ENCODE data around the gene PDK3. TPM values are rescaled to one million over a fixed set of nuclear protein-coding genes. Genes with fewer than 3 reads are reported as not detected.

PDK3 gene
- total RNA-seq, 2 experiments from 2014 or later: 32.1 to 32.4 TPM

- POLR2A ChIA-PET: no interaction called here
- H3K36me3 Mint-ChIP-seq: peaks cover 3% of the 10 kb centered on the region
- H3K9me3 Mint-ChIP-seq: no peaks in the 10 kb centered on the region
- no peaks in the 10 kb centered on the region for H3K27me3 Mint-ChIP-seq
- DNase-seq: no peak
- H3K27ac Mint-ChIP-seq: no peak overlapping the region
- ATAC-seq (ENCODE audit: low read depth): no peak
- no peak overlapping the region for H3K4me3 Mint-ChIP-seq
- H3K4me1 Mint-ChIP-seq: peaks cover 20% of the 10 kb centered on the region
Observed at GRCh38 chrX:24491741-24492140, 26.7 kb downstream of the PDK3 start.

DNA sequence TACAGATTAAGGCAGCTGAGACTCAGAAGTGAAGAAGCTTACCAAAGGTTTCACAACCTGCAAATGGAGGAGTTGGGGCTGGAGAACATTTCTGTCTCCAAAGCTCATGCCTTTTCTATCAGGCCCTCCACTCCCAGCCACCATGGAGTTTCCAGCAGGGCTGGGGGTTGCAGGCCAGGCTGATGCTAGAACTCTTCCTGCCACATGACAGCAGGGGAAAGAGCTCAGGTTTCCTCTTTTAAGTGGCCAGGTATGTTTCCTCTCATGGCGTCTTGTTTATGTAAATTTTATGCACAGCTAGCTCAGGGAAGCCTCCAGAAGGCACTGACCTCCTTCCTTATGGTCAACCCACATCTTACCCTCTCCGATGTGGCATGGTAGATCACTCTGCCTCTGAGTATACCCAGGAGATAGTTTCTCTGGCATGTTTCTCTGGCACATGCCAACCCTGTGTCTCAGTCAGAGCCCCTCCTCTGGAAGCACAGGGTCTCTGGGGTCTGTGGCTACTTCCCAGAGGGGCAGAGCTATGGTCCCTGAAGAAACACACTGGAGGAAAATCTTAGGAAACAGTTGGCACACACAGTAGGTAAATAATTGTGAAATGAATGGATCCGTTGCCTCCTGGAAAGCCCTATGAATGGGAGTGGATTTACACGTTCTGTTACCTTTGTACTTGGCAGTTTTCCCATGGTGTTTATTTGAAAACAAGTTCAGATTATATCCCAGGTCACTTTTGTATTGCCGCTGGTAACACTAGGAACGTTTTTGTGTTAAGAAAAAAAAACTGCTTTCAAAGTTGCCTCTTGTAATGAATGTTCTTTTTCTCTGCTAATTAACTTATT lies 28.9 kb downstream of the PDK3 start:
- no peaks in the 10 kb centered on the region for H3K27me3 Mint-ChIP-seq
- ATAC-seq (ENCODE audit: low read depth) (peak; percentile 81), DNase-seq (no peak)
- H3K27ac Mint-ChIP-seq: peak overlapping the region; percentile 72
- peak overlapping the region; percentile 57 for H3K4me3 Mint-ChIP-seq
- peaks cover 28% of the 10 kb centered on the region for H3K4me1 Mint-ChIP-seq
- POLR2A ChIA-PET: interaction anchor here (1.0 kb wide), 2 partner anchors 13 to 15 kb away, joined by 3 to 6 read pairs; no protein-coding TSS in a partner anchor
- H3K9me3 Mint-ChIP-seq: no peaks in the 10 kb centered on the region
- H3K36me3 Mint-ChIP-seq: peaks cover 3% of the 10 kb centered on the region

GRCh38 chrX:24494647-24495075 lies 29.6 kb downstream of the PDK3 start:
- Mint-ChIP-seq H3K36me3 (peaks cover 3% of the 10 kb centered on the region), H3K4me1 (peaks cover 28% of the 10 kb centered on the region), H3K4me3 (peak overlapping the region; percentile 57), H3K27me3 (no peaks in the 10 kb centered on the region), H3K27ac (peak overlapping the region; percentile 72), H3K9me3 (no peaks in the 10 kb centered on the region)
- POLR2A ChIA-PET: interaction anchor here (1.0 to 1.2 kb wide), 2 partner anchors 15 to 30 kb away, joined by 3 to 4 read pairs; partner anchors contain the start of gene PDK3
- no peak for ATAC-seq (ENCODE audit: low read depth)
- no peak for DNase-seq

GRCh38 chrX:24495700-24496099 lies 30.6 kb downstream of the PDK3 start:
- POLR2A ChIA-PET: interaction anchor here (1.2 kb wide), 1 partner anchor 31 kb away, joined by 4 read pairs; the partner anchor contains the start of gene PDK3

GRCh38 chrX:24498181-24498580 lies 33.1 kb downstream of the PDK3 start:
- Mint-ChIP-seq H3K9me3 (no peaks in the 10 kb centered on the region), H3K4me3 (no peak overlapping the region), H3K36me3 (peaks cover 5% of the 10 kb centered on the region), H3K4me1 (peaks cover 24% of the 10 kb centered on the region), H3K27ac (peak overlapping the region; percentile 63), H3K27me3 (no peaks in the 10 kb centered on the region)
- POLR2A ChIA-PET: interaction anchor here (1.1 to 1.2 kb wide), 2 partner anchors 33 to 102 kb away, joined by 3 to 5 read pairs; partner anchors contain the start of gene PDK3
- DNase-seq (no peak), ATAC-seq (ENCODE audit: low read depth) (peak; percentile 37)

More at GRCh38 chrX:24495700-24496099, 30.6 kb downstream of the PDK3 start:
- DNase-seq: no peak
- no peak overlapping the region for H3K27ac Mint-ChIP-seq
- H3K4me3 Mint-ChIP-seq: no peak overlapping the region
- H3K4me1 Mint-ChIP-seq: peaks cover 28% of the 10 kb centered on the region
- no peaks in the 10 kb centered on the region for H3K27me3 Mint-ChIP-seq
- H3K36me3 Mint-ChIP-seq: peaks cover 5% of the 10 kb centered on the region
- H3K9me3 Mint-ChIP-seq: no peaks in the 10 kb centered on the region
- ATAC-seq (ENCODE audit: low read depth): no peak

DNA sequence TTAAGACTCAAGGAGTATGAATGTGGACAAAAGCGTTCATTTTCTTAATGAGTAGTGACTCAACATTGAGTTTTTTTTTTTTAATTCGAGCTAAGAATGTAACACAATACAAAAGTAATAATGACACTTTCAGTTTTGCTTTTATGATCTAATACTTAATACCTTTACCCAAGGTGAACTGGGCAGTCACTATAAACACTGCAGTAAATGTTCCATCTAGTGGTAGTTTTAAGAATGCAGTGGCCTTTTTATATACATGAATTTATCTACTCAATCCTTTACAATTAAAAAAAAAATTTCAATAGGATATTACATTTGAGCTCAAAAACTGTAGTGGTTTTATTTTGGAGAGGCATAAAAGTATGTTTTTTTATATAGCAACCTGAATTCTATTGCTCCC lies 33.9 kb downstream of the PDK3 start:
- POLR2A ChIA-PET: interaction anchor here (1.1 to 1.2 kb wide), 2 partner anchors 34 to 103 kb away, joined by 3 to 5 read pairs; partner anchors contain the start of gene PDK3
- no peaks in the 10 kb centered on the region for H3K9me3 Mint-ChIP-seq
- H3K4me3 Mint-ChIP-seq: peak overlapping the region; percentile 13
- peak overlapping the region; percentile 63 for H3K27ac Mint-ChIP-seq
- DNase-seq: no peak
- H3K27me3 Mint-ChIP-seq: no peaks in the 10 kb centered on the region
- peaks cover 17% of the 10 kb centered on the region for H3K4me1 Mint-ChIP-seq
- peaks cover 5% of the 10 kb centered on the region for H3K36me3 Mint-ChIP-seq
- ATAC-seq (ENCODE audit: low read depth): peak; percentile 68

- no peaks in the 10 kb centered on the region for H3K9me3 Mint-ChIP-seq
- peaks cover 18% of the 10 kb centered on the region for H3K36me3 Mint-ChIP-seq
- ATAC-seq (ENCODE audit: low read depth): no peak
- POLR2A ChIA-PET: no interaction called here
- no peak overlapping the region for H3K4me3 Mint-ChIP-seq
- no peak for DNase-seq
- H3K4me1 Mint-ChIP-seq: peaks cover 7% of the 10 kb centered on the region
- no peaks in the 10 kb centered on the region for H3K27me3 Mint-ChIP-seq
- H3K27ac Mint-ChIP-seq: peak overlapping the region; percentile 52
Observed at GRCh38 chrX:24506082-24506481, 41.0 kb downstream of the PDK3 start.

- Mint-ChIP-seq H3K4me1 (peaks cover 10% of the 10 kb centered on the region), H3K9me3 (no peaks in the 10 kb centered on the region), H3K27ac (no peak overlapping the region), H3K4me3 (no peak overlapping the region), H3K27me3 (no peaks in the 10 kb centered on the region), H3K36me3 (peaks cover 25% of the 10 kb centered on the region)
- ATAC-seq (ENCODE audit: low read depth) (no peak), DNase-seq (no peak)
- POLR2A ChIA-PET: no interaction called here
Observed at GRCh38 chrX:24508375-24508774, 43.3 kb downstream of the PDK3 start.

- no peaks in the 10 kb centered on the region for H3K27me3 Mint-ChIP-seq
- no peak for DNase-seq
- H3K4me1 Mint-ChIP-seq: peaks cover 4% of the 10 kb centered on the region
- H3K4me3 Mint-ChIP-seq: no peak overlapping the region
- H3K36me3 Mint-ChIP-seq: peaks cover 17% of the 10 kb centered on the region
- POLR2A ChIA-PET: no interaction called here
- no peak for ATAC-seq (ENCODE audit: low read depth)
- H3K27ac Mint-ChIP-seq: no peak overlapping the region
- no peaks in the 10 kb centered on the region for H3K9me3 Mint-ChIP-seq
Observed at GRCh38 chrX:24513416-24513815, 48.3 kb downstream of the PDK3 start.

GRCh38 chrX:24515447-24515846 lies 50.4 kb downstream of the PDK3 start:
- DNase-seq (no peak), ATAC-seq (ENCODE audit: low read depth) (no peak)
- Mint-ChIP-seq H3K27me3 (no peaks in the 10 kb centered on the region), H3K36me3 (peaks cover 13% of the 10 kb centered on the region), H3K9me3 (no peaks in the 10 kb centered on the region), H3K4me3 (no peak overlapping the region), H3K27ac (no peak overlapping the region), H3K4me1 (peaks cover 4% of the 10 kb centered on the region)
- POLR2A ChIA-PET: no interaction called here

GRCh38 chrX:24520472-24520871 lies 55.4 kb downstream of the PDK3 start:
- Mint-ChIP-seq H3K4me1 (no peaks in the 10 kb centered on the region), H3K36me3 (peaks cover 2% of the 10 kb centered on the region), H3K27me3 (no peaks in the 10 kb centered on the region), H3K27ac (no peak overlapping the region), H3K4me3 (no peak overlapping the region), H3K9me3 (no peaks in the 10 kb centered on the region)
- ATAC-seq (ENCODE audit: low read depth): no peak
- no peak for DNase-seq
- POLR2A ChIA-PET: no interaction called here

DNA sequence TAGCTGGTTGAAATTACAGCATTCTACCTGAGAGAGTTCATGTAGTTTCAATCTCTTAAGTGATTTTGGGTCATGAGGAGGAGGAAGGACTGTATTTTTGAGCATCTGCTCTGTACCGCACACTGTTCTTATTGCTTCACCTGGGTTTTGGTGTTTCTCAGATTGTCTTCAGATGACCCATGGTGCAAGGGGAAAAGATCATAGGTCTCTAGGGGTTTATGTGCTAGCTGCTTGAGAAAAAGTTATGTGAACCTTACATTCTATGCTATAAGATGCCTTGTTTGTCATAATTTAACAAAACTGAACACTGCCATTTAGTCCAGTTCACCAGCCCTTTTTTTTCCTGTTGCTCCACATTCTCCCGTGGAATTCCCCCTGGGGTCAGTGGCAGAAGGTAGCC lies 60.4 kb downstream of the PDK3 start:
- Mint-ChIP-seq H3K4me3 (no peak overlapping the region), H3K36me3 (peaks cover 4% of the 10 kb centered on the region), H3K9me3 (no peaks in the 10 kb centered on the region), H3K4me1 (no peaks in the 10 kb centered on the region), H3K27ac (no peak overlapping the region), H3K27me3 (no peaks in the 10 kb centered on the region)
- POLR2A ChIA-PET: no interaction called here
- DNase-seq: no peak
- ATAC-seq (ENCODE audit: low read depth): no peak

GRCh38 chrX:24526616-24527015 lies 61.5 kb downstream of the PDK3 start:
- Mint-ChIP-seq H3K27me3 (no peaks in the 10 kb centered on the region), H3K9me3 (no peaks in the 10 kb centered on the region), H3K4me3 (no peak overlapping the region), H3K36me3 (peaks cover 8% of the 10 kb centered on the region), H3K4me1 (no peaks in the 10 kb centered on the region), H3K27ac (no peak overlapping the region)
- no peak for DNase-seq
- no peak for ATAC-seq (ENCODE audit: low read depth)
- POLR2A ChIA-PET: no interaction called here

DNA sequence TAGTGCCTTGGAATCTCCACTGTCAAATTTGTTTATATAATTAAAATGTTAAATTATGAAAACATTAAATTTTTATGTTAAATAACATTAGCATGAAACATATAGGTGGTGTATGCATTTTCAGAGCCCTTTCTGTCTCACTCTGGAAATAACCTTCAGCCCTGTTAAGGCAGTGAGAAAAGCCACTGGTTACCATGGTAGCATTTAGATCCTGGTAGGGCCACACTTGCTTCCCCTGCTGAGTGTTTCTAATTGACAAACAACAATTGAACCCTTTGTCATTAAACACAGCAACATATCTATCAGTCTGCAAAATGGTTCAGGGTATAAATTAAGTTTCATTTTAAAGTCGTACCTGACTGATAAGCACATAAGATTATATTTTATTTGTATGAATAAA lies 63.5 kb downstream of the PDK3 start:
- no peaks in the 10 kb centered on the region for H3K9me3 Mint-ChIP-seq
- ATAC-seq (ENCODE audit: low read depth) (no peak), DNase-seq (no peak)
- no peaks in the 10 kb centered on the region for H3K27me3 Mint-ChIP-seq
- POLR2A ChIA-PET: no interaction called here
- no peak overlapping the region for H3K4me3 Mint-ChIP-seq
- H3K27ac Mint-ChIP-seq: no peak overlapping the region
- H3K4me1 Mint-ChIP-seq: no peaks in the 10 kb centered on the region
- peaks cover 8% of the 10 kb centered on the region for H3K36me3 Mint-ChIP-seq

Measured in activated naive CD8-positive, alpha-beta T cell treated with anti-CD3 and anti-CD28 coated beads, Interleukin-2, amount 10 ng/mL, durations not matched to agents 7 days and 5 days (primary cell).